Measurements from ENCODE around the gene ABCC4. TPM values are rescaled to one million over a fixed set of nuclear protein-coding genes. Genes with fewer than 3 reads are reported as not detected.

Gene ABCC4
- total RNA-seq, 1 experiment from 2014 or later: 26.3 TPM

GRCh38 chr13:95067303-95067702 lies 233.9 kb downstream of the ABCC4 start:
- H3K36me3 ChIP-seq (ENCODE audit: control insufficient read depth in 1 of 2, insufficient read depth in 2 of 2, low read length in 2 of 2): peaks cover 5 to 15% of the 10 kb centered on the region in 2 experiments; a peak in 2 of 4 replicates
- H2AFZ ChIP-seq (ENCODE audit: low read depth, low read length, poor library complexity, severe bottlenecking): no peak overlapping the region
- no peaks in the 10 kb centered on the region for H3K27me3 ChIP-seq (ENCODE audit: insufficient read depth, low read length)
- no TSS peak for BruUV-seq (replicated peaks)
- no peak for TF ChIP-seq RAD21 (IDR thresholded peaks at IDR 0.05; ENCODE audit: low read depth)
- TF ChIP-seq SP1 (IDR thresholded peaks at IDR 0.05; ENCODE audit: low read depth): no peak
- TF ChIP-seq TCF7L2 (IDR thresholded peaks at IDR 0.05; ENCODE audit: borderline replicate concordance, extremely low read depth, insufficient read depth, insufficient read length): no peak
- no peak for TF ChIP-seq SIN3A (IDR thresholded peaks at IDR 0.05; ENCODE audit: low read depth)
- TF ChIP-seq, protein P1, sequence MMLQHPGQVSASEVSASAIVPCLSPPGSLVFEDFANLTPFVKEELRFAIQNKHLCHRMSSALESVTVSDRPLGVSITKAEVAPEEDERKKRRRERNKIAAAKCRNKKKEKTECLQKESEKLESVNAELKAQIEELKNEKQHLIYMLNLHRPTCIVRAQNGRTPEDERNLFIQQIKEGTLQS (IDR thresholded peaks at IDR 0.05): no peak
- no peaks in the 10 kb centered on the region for H3K9me3 ChIP-seq (ENCODE audit: control insufficient read depth in 1 of 2, insufficient read depth in 1 of 2, low read depth in 1 of 2, low read length in 2 of 2)
- ChIA-PET CTCF (no interaction called here), POLR2A (no interaction called here), RAD21 (ENCODE audit: low non-redundant PET in 1 of 2, low total read pairs in 2 of 2, uncharacterized antibody in 2 of 2, unreplicated experiment in 2 of 2) (no interaction called here)
- intact Hi-C loops (cut with micrococcal nuclease): no loop called here
- ATAC-seq: no peak
- no peak overlapping the region for H3K27ac ChIP-seq (ENCODE audit: low read depth, low read length)
- no peak overlapping the region for H3K9ac ChIP-seq (ENCODE audit: low read length)
- H4K20me1 ChIP-seq (ENCODE audit: insufficient read depth): no peaks in the 10 kb centered on the region
- H3K4me2 ChIP-seq (ENCODE audit: low read length): no peak overlapping the region
- no peaks in the 10 kb centered on the region for H3K4me1 ChIP-seq (ENCODE audit: control insufficient read depth in 1 of 2, insufficient read depth in 2 of 2, low read length in 2 of 2)
- no peaks in the 10 kb centered on the region for H3K9me2 ChIP-seq (ENCODE audit: insufficient read depth)
- no peak for DNase-seq (ENCODE audit: low read depth, low spot score)
- no peak overlapping the region for H3K4me3 ChIP-seq (replicated peaks in 1 of 2; ENCODE audit: low read depth in 1 of 2, low read length in 2 of 2)
- H3K79me2 ChIP-seq (ENCODE audit: insufficient read depth, low read length): no peaks in the 10 kb centered on the region

DNA sequence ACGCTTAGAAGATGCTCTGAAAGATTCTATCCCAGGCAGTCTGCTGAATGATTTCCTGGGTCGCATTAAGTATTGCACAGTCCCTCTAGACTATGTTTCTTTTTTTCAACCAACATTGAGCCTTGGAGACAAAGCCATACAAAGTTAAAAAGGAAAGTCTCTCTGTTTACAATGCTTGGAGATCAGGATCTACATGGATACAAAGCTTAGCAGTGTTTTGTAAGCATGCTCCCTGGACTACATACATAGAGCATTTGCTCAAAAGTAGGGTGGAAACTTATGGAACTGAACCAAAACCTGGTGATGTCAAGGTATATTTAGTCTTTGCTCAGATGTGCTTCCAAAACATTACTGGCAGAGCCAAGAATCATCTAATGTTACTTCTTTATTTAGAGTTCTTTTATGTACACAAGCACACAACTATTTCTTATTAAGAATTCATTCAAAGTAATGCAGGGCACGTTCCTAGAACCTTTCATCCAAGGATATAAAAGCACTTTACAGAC lies 241.2 kb downstream of the ABCC4 start:
- H3K79me2 ChIP-seq (ENCODE audit: insufficient read depth, low read length): no peaks in the 10 kb centered on the region
- no peaks in the 10 kb centered on the region for H4K20me1 ChIP-seq (ENCODE audit: insufficient read depth)
- peaks cover 0 to 4% of the 10 kb centered on the region in 2 experiments; a peak in 1 of 4 replicates for H3K36me3 ChIP-seq (ENCODE audit: control insufficient read depth in 1 of 2, insufficient read depth in 2 of 2, low read length in 2 of 2)
- no peak overlapping the region for H3K4me2 ChIP-seq (ENCODE audit: low read length)
- no peak overlapping the region for H3K27ac ChIP-seq (ENCODE audit: low read depth, low read length)
- no peak for ATAC-seq
- H3K9me2 ChIP-seq (ENCODE audit: insufficient read depth): no peaks in the 10 kb centered on the region
- RAD21 ChIA-PET (ENCODE audit: low non-redundant PET in 1 of 2, low total read pairs in 2 of 2, uncharacterized antibody in 2 of 2, unreplicated experiment in 2 of 2): no interaction called here
- H2AFZ ChIP-seq (ENCODE audit: low read depth, low read length, poor library complexity, severe bottlenecking): no peak overlapping the region
- no peak overlapping the region for H3K4me3 ChIP-seq (replicated peaks in 1 of 2; ENCODE audit: low read depth in 1 of 2, low read length in 2 of 2)
- no TSS peak for BruUV-seq (replicated peaks)
- no peaks in the 10 kb centered on the region for H3K4me1 ChIP-seq (ENCODE audit: control insufficient read depth in 1 of 2, insufficient read depth in 2 of 2, low read length in 2 of 2)
- DNase-seq (ENCODE audit: low read depth, low spot score): no peak
- intact Hi-C loops (cut with micrococcal nuclease): no loop called here
- H3K9me3 ChIP-seq (ENCODE audit: control insufficient read depth in 1 of 2, insufficient read depth in 1 of 2, low read depth in 1 of 2, low read length in 2 of 2): no peaks in the 10 kb centered on the region
- H3K9ac ChIP-seq (ENCODE audit: low read length): no peak overlapping the region
- H3K27me3 ChIP-seq (ENCODE audit: insufficient read depth, low read length): no peaks in the 10 kb centered on the region
- POLR2A ChIA-PET: no interaction called here
- CTCF ChIA-PET: no interaction called here
- TF ChIP-seq, protein P2, sequence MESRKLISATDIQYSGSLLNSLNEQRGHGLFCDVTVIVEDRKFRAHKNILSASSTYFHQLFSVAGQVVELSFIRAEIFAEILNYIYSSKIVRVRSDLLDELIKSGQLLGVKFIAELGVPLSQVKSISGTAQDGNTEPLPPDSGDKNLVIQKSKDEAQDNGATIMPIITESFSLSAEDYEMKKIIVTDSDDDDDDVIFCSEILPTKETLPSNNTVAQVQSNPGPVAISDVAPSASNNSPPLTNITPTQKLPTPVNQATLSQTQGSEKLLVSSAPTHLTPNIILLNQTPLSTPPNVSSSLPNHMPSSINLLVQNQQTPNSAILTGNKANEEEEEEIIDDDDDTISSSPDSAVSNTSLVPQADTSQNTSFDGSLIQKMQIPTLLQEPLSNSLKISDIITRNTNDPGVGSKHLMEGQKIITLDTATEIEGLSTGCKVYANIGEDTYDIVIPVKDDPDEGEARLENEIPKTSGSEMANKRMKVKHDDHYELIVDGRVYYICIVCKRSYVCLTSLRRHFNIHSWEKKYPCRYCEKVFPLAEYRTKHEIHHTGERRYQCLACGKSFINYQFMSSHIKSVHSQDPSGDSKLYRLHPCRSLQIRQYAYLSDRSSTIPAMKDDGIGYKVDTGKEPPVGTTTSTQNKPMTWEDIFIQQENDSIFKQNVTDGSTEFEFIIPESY (IDR thresholded peaks at IDR 0.05; ENCODE audit: extremely low read depth, insufficient replicate concordance, low read length): no peak
- TF ChIP-seq POLR2AphosphoS5 (IDR thresholded peaks at IDR 0.05; ENCODE audit: low read depth, low read length): no peak
- no peak for TF ChIP-seq CBX3 (IDR thresholded peaks at IDR 0.05; ENCODE audit: low read depth)
- no peak for TF ChIP-seq SP1 (IDR thresholded peaks at IDR 0.05; ENCODE audit: low read depth)
- no peak for TF ChIP-seq EGR1 (IDR thresholded peaks at IDR 0.05; ENCODE audit: low read depth)
- TF ChIP-seq TCF7L2 (IDR thresholded peaks at IDR 0.05; ENCODE audit: borderline replicate concordance, extremely low read depth, insufficient read depth, insufficient read length): no peak
- TF ChIP-seq CTCF (IDR thresholded peaks at IDR 0.05 in 2 of 3, conservative IDR thresholded peaks at IDR 0.05 in 1 of 3; ENCODE audit: borderline replicate concordance in 1 of 3, insufficient read depth in 1 of 3, low read depth in 2 of 3, low read length in 2 of 3): no peak
- TF ChIP-seq, protein P3, sequence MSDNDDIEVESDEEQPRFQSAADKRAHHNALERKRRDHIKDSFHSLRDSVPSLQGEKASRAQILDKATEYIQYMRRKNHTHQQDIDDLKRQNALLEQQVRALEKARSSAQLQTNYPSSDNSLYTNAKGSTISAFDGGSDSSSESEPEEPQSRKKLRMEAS (IDR thresholded peaks at IDR 0.05): no peak
- TF ChIP-seq POLR2A (IDR thresholded peaks at IDR 0.05; ENCODE audit: borderline replicate concordance, extremely low read depth, insufficient read depth, insufficient read length): no peak
- TF ChIP-seq EZH2phosphoT487 (IDR thresholded peaks at IDR 0.05; ENCODE audit: borderline replicate concordance): no peak
- TF ChIP-seq, protein P1 (IDR thresholded peaks at IDR 0.05): no peak
- no peak for TF ChIP-seq JUND (IDR thresholded peaks at IDR 0.05)
- TF ChIP-seq SRF (IDR thresholded peaks at IDR 0.05; ENCODE audit: low read depth): no peak
- no peak for TF ChIP-seq ZFX (IDR thresholded peaks at IDR 0.05)
- TF ChIP-seq RAD21 (IDR thresholded peaks at IDR 0.05; ENCODE audit: low read depth): no peak
